Activated CD4-positive, alpha-beta T cell treated with anti-CD3 and anti-CD28 coated beads, Interleukin-2, amount 50 U/mL, for 16 hours (primary cell): ENCODE measurements around the gene CHAD.
"Not testable (repeated sequence)": the region's sequence is repeated elsewhere in the genome, so short reads cannot be mapped to it uniquely, and the experiment has no call there.

ENCODE experiments used
- DNase-seq: peaks from one replicate; pipeline ENCODE4 v3.0.0-alpha.2; 2020

CHAD gene

GRCh38 chr17:50472761-50473161 lies 4.1 kb upstream of the CHAD start:
- DNase-seq: not testable (repeated sequence)

GRCh38 chr17:50472286-50472685 lies 3.6 kb upstream of the CHAD start:
- no peak for DNase-seq

- DNase-seq: no peak
Observed at GRCh38 chr17:50471009-50471905, 2.6 kb upstream of the CHAD start.

- DNase-seq: no peak
Observed at GRCh38 chr17:50470426-50470825, 1.7 kb upstream of the CHAD start.

GRCh38 chr17:50469671-50470305 lies 1.1 kb upstream of the CHAD start:
- no peak for DNase-seq

- DNase-seq: no peak
Observed at GRCh38 chr17:50469208-50469605, 527 bp upstream of the CHAD start.

- DNase-seq: no peak
Observed at GRCh38 chr17:50467855-50468303, 801 bp downstream of the CHAD start.

GRCh38 chr17:50467114-50467854 lies 1.4 kb downstream of the CHAD start:
- DNase-seq: no peak

GRCh38 chr17:50466371-50467113 lies 2.1 kb downstream of the CHAD start:
- no peak for DNase-seq

GRCh38 chr17:50465635-50466034 lies 3.0 kb downstream of the CHAD start:
- no peak for DNase-seq

GRCh38 chr17:50465171-50465570 lies 3.5 kb downstream of the CHAD start:
- no peak for DNase-seq

GRCh38 chr17:50464736-50465135 lies 3.9 kb downstream of the CHAD start:
- no peak for DNase-seq

GRCh38 chr17:50464121-50464520 lies 4.6 kb downstream of the CHAD start:
- no peak for DNase-seq

GRCh38 chr17:50462446-50462845 lies 6.2 kb downstream of the CHAD start:
- DNase-seq: no peak

- DNase-seq: no peak
Observed at GRCh38 chr17:50461550-50462132, 7.0 kb downstream of the CHAD start.

- DNase-seq: no peak
Observed at GRCh38 chr17:50460831-50461526, 7.7 kb downstream of the CHAD start.

- DNase-seq: no peak
Observed at GRCh38 chr17:50459756-50460155, 8.9 kb downstream of the CHAD start.

GRCh38 chr17:50458701-50459676 lies 9.7 kb downstream of the CHAD start:
- no peak for DNase-seq

- DNase-seq: no peak
Observed at GRCh38 chr17:50458270-50458669, 10.4 kb downstream of the CHAD start.

- DNase-seq: no peak
Observed at GRCh38 chr17:50457621-50458020, 11.1 kb downstream of the CHAD start.

GRCh38 chr17:50453901-50454300 lies 14.8 kb downstream of the CHAD start:
- DNase-seq: no peak
